ENCODE results near the gene PTPN3. TPM values are rescaled to one million over a fixed set of nuclear protein-coding genes. Genes with fewer than 3 reads are reported as not detected.
"Not testable (repeated sequence)": the region's sequence is repeated elsewhere in the genome, so short reads cannot be mapped to it uniquely, and the experiment has no call there.

The PTPN3 gene
- polyA plus RNA-seq, 1 donor (not counting 4 experiments of a cell fraction or from before 2014, with no cell fraction given) = 19.9 TPM

- DNase-seq (ENCODE audit: low read depth, low spot score) (no peak), FAIRE-seq (no peak)
- dilution Hi-C loops (cut with MboI; ENCODE audit: extremely low pct_ligation_motif_present, low sequenced_read_pairs) = no loop called here
- H3K79me2 ChIP-seq (ENCODE audit: control insufficient read depth, insufficient read depth, low read length) = no peaks in the 10 kb centered on the region
- no peak overlapping the region for H3K9ac ChIP-seq (ENCODE audit: control insufficient read depth, extremely low read depth, insufficient read depth, low read length)
- no peak overlapping the region for H2AFZ ChIP-seq (ENCODE audit: control insufficient read depth, low read length)
- H3K4me1 ChIP-seq (ENCODE audit: control insufficient read depth, extremely low read depth, insufficient read depth, low read length) = peaks cover 24% of the 10 kb centered on the region
- no peaks in the 10 kb centered on the region for H3K9me3 ChIP-seq (ENCODE audit: control insufficient read depth, low read depth, low read length)
- H3K4me2 ChIP-seq (ENCODE audit: control insufficient read depth, extremely low read depth, insufficient read depth, low read depth, low read length) = no peak overlapping the region
- no peak overlapping the region for H3K4me3 ChIP-seq (ENCODE audit: control insufficient read depth in 2 of 3, extremely low read depth in 1 of 3, insufficient read depth in 2 of 3, low read depth in 1 of 3, low read length in 3 of 3)
- no peaks in the 10 kb centered on the region for H3K9me1 ChIP-seq (ENCODE audit: control insufficient read depth, extremely low read depth, insufficient read depth, low read length)
- H3K27ac ChIP-seq (ENCODE audit: control insufficient read depth, insufficient read depth, low read length) = no peak overlapping the region
- no peaks in the 10 kb centered on the region for H3K27me3 ChIP-seq (ENCODE audit: control insufficient read depth, extremely low read depth, insufficient read depth, low read length)
- no peaks in the 10 kb centered on the region for H4K20me1 ChIP-seq (ENCODE audit: control insufficient read depth, extremely low read depth, insufficient read depth, low read length)
- H3K36me3 ChIP-seq (ENCODE audit: control insufficient read depth in 2 of 2, extremely low read depth in 1 of 2, insufficient read depth in 2 of 2, low read length in 2 of 2) = no peaks in the 10 kb centered on the region
- TF ChIP-seq CTCF (optimal IDR thresholded peaks at IDR 0.05 in 1 of 3, IDR thresholded peaks at IDR 0.05 in 1 of 3, conservative IDR thresholded peaks at IDR 0.05 in 1 of 3; ENCODE audit: extremely low read depth in 1 of 3, insufficient read depth in 2 of 3, low read length in 3 of 3) (no peak), EZH2 (IDR thresholded peaks at IDR 0.05; ENCODE audit: low read length) (no peak)
Observed at GRCh38 chr9:109342878-109343277, 155.2 kb downstream of the PTPN3 start.

GRCh38 chr9:109341561-109341960 is 156.5 kb downstream of the PTPN3 start:
- no peaks in the 10 kb centered on the region for H3K27me3 ChIP-seq (ENCODE audit: control insufficient read depth, extremely low read depth, insufficient read depth, low read length)
- no peak overlapping the region for H3K4me2 ChIP-seq (ENCODE audit: control insufficient read depth, extremely low read depth, insufficient read depth, low read depth, low read length)
- no peaks in the 10 kb centered on the region for H3K79me2 ChIP-seq (ENCODE audit: control insufficient read depth, insufficient read depth, low read length)
- TF ChIP-seq EZH2 (IDR thresholded peaks at IDR 0.05; ENCODE audit: low read length) = no peak
- no peak for TF ChIP-seq CTCF (optimal IDR thresholded peaks at IDR 0.05 in 1 of 3, IDR thresholded peaks at IDR 0.05 in 1 of 3, conservative IDR thresholded peaks at IDR 0.05 in 1 of 3; ENCODE audit: extremely low read depth in 1 of 3, insufficient read depth in 2 of 3, low read length in 3 of 3)
- H3K9me3 ChIP-seq (ENCODE audit: control insufficient read depth, low read depth, low read length) = no peaks in the 10 kb centered on the region
- no peaks in the 10 kb centered on the region for H3K36me3 ChIP-seq (ENCODE audit: control insufficient read depth in 2 of 2, extremely low read depth in 1 of 2, insufficient read depth in 2 of 2, low read length in 2 of 2)
- no peak overlapping the region for H2AFZ ChIP-seq (ENCODE audit: control insufficient read depth, low read length)
- no peak overlapping the region for H3K9ac ChIP-seq (ENCODE audit: control insufficient read depth, extremely low read depth, insufficient read depth, low read length)
- H3K4me1 ChIP-seq (ENCODE audit: control insufficient read depth, extremely low read depth, insufficient read depth, low read length) = peaks cover 24% of the 10 kb centered on the region
- DNase-seq (ENCODE audit: low read depth, low spot score) (peak; percentile 35), FAIRE-seq (peak; percentile 5)
- H3K9me1 ChIP-seq (ENCODE audit: control insufficient read depth, extremely low read depth, insufficient read depth, low read length) = no peaks in the 10 kb centered on the region
- dilution Hi-C loops (cut with MboI; ENCODE audit: extremely low pct_ligation_motif_present, low sequenced_read_pairs) = no loop called here
- H3K4me3 ChIP-seq (ENCODE audit: control insufficient read depth in 2 of 3, extremely low read depth in 1 of 3, insufficient read depth in 2 of 3, low read depth in 1 of 3, low read length in 3 of 3) = no peak overlapping the region
- no peak overlapping the region for H3K27ac ChIP-seq (ENCODE audit: control insufficient read depth, insufficient read depth, low read length)
- no peaks in the 10 kb centered on the region for H4K20me1 ChIP-seq (ENCODE audit: control insufficient read depth, extremely low read depth, insufficient read depth, low read length)

GRCh38 chr9:109340979-109341378 is 157.1 kb downstream of the PTPN3 start:
- H3K9ac ChIP-seq (ENCODE audit: control insufficient read depth, extremely low read depth, insufficient read depth, low read length); H3K4me2 ChIP-seq (ENCODE audit: control insufficient read depth, extremely low read depth, insufficient read depth, low read depth, low read length); H3K9me3 ChIP-seq (ENCODE audit: control insufficient read depth, low read depth, low read length); dilution Hi-C loops (cut with MboI; ENCODE audit: extremely low pct_ligation_motif_present, low sequenced_read_pairs); H3K9me1 ChIP-seq (ENCODE audit: control insufficient read depth, extremely low read depth, insufficient read depth, low read length); H3K36me3 ChIP-seq (ENCODE audit: control insufficient read depth in 2 of 2, extremely low read depth in 1 of 2, insufficient read depth in 2 of 2, low read length in 2 of 2); H3K27me3 ChIP-seq (ENCODE audit: control insufficient read depth, extremely low read depth, insufficient read depth, low read length); H4K20me1 ChIP-seq (ENCODE audit: control insufficient read depth, extremely low read depth, insufficient read depth, low read length); H2AFZ ChIP-seq (ENCODE audit: control insufficient read depth, low read length); H3K4me3 ChIP-seq (ENCODE audit: control insufficient read depth in 2 of 3, extremely low read depth in 1 of 3, insufficient read depth in 2 of 3, low read depth in 1 of 3, low read length in 3 of 3); FAIRE-seq; H3K79me2 ChIP-seq (ENCODE audit: control insufficient read depth, insufficient read depth, low read length); DNase-seq (ENCODE audit: low read depth, low spot score); H3K27ac ChIP-seq (ENCODE audit: control insufficient read depth, insufficient read depth, low read length): not testable (repeated sequence)
- peaks cover 24% of the 10 kb centered on the region for H3K4me1 ChIP-seq (ENCODE audit: control insufficient read depth, extremely low read depth, insufficient read depth, low read length)
